HepG2 (cell line): ENCODE results near the gene GSTM2. TPM values are rescaled to one million over a fixed set of nuclear protein-coding genes. Genes with fewer than 3 reads are reported as not detected.

Source experiments
- ATAC-seq: fragments of 200-7000 bp; cut with Tn5 transposase; 3 replicates; pipeline ENCODE4 v1.9.1; 2020; ENCODE audit warnings: mild to moderate bottlenecking, moderate library complexity
- BruUV-seq: library from RNA; stranded (reverse); fragments of 400-500 nt; replicated peaks from 2 replicates; lab custom pipeline; 2021; lab: Mats Ljungman, UMichigan
- CTCF ChIA-PET: fragments of 300-600 bp; formaldehyde crosslinking; extraction: SDS; loops from one replicate; lab custom pipeline; 2021; ENCODE audit warnings: low total read pairs, inconsistent platforms, low intra/inter-chr PET ratio; lab: Yijun Ruan, JAX
- POLR2A ChIA-PET: fragments of 350-600 bp; sonication (Branson Sonifier 250); formaldehyde crosslinking; loops from one replicate; lab custom pipeline; 2020; ENCODE audit warnings: antibody characterized with exemption, inconsistent platforms; lab: Yijun Ruan, JAX
- DNase-seq: peaks from one replicate; pipeline ENCODE4 v3.0.0-alpha.2; 2015; ENCODE audit warnings: low spot score
- FAIRE-seq: peaks from 3 replicates; lab custom pipeline; 2011; peaks lifted over from hg19 to GRCh38; lab: Jason Lieb, UNC
- H2AFZ ChIP-seq: one replicate; pipeline ENCODE4 v1.6.1; 2011; ENCODE audit warnings: low read length, inconsistent platforms
- H3K27ac ChIP-seq: fragments of 300-600 bp; 3 replicates; pipeline ENCODE4 v1.8.0; 2011; ENCODE audit warnings: mixed run types, mild to moderate bottlenecking, mixed read lengths, low read length, inconsistent platforms; ENCODE audit not compliant: insufficient read depth; ENCODE audit errors: extremely low read length
- H3K27me3 ChIP-seq, 2 experiments: fragments of 200-600 bp in 1 of 2; 2 replicates in 1 of 2; 3 replicates in 1 of 2; pipeline versions ENCODE4 v1.6.0 to v1.8.0; 2011; ENCODE audit warnings: low read length in 2 of 2, mild to moderate bottlenecking in 2 of 2, moderate library complexity in 2 of 2, inconsistent platforms in 1 of 2; ENCODE audit not compliant: insufficient read depth in 2 of 2, control insufficient read depth in 1 of 2
- H3K36me3 ChIP-seq, 2 experiments: fragments of 200-600 bp in 1 of 2; replicated peaks in 1 of 2; 2 replicates in 1 of 2; 3 replicates in 1 of 2; pipeline versions ENCODE4 v1.5.1 to v1.8.0; 2011; ENCODE audit warnings: low read length in 2 of 2, inconsistent platforms in 1 of 2; ENCODE audit not compliant: insufficient read depth in 2 of 2, control insufficient read depth in 1 of 2
- H3K4me1 ChIP-seq: 2 replicates; pipeline ENCODE4 v1.5.1; 2012; ENCODE audit warnings: low read length, inconsistent platforms; ENCODE audit not compliant: insufficient read depth
- H3K4me2 ChIP-seq: 2 replicates; pipeline ENCODE4 v1.6.0; 2011; ENCODE audit warnings: low read depth, low read length, inconsistent platforms
- H3K4me3 ChIP-seq, 3 experiments: fragments of 200-600 bp in 1 of 3; sonication (generic), shearing (Covaris generic) in 1 of 3; replicated peaks in 1 of 3; 2 replicates each; pipeline ENCODE4 v1.5.1; 2011 to 2016; ENCODE audit warnings: low read length in 3 of 3, inconsistent platforms in 2 of 3, low read depth in 2 of 3, mild to moderate bottlenecking in 2 of 3, control low read depth in 1 of 3, mixed read lengths in 1 of 3; ENCODE audit not compliant: insufficient read depth in 1 of 3
- H3K79me2 ChIP-seq: one replicate; pipeline ENCODE4 v1.6.1; 2011; ENCODE audit warnings: low read length, inconsistent platforms; ENCODE audit not compliant: insufficient read depth
- H3K9ac ChIP-seq: 2 replicates; pipeline ENCODE4 v1.6.0; 2011; ENCODE audit warnings: mild to moderate bottlenecking, low read depth, low read length, inconsistent platforms; ENCODE audit not compliant: insufficient read depth
- H3K9me3 ChIP-seq: 2 replicates; pipeline ENCODE4 v1.5.1; 2012; ENCODE audit warnings: mild to moderate bottlenecking, low read length
- H4K20me1 ChIP-seq: 2 replicates; pipeline ENCODE4 v1.6.0; 2011; ENCODE audit warnings: inconsistent platforms, mild to moderate bottlenecking, low read length, moderate library complexity; ENCODE audit not compliant: insufficient read depth
- FOXK1 ChIP-seq: sonication (generic); formaldehyde crosslinking; IDR thresholded peaks from 2 replicates; pipeline ENCODE4 v1.4.0; 2020; ENCODE audit warnings: low read depth, missing genetic modification reagents, borderline replicate concordance
- ISX ChIP-seq: sonication (generic); formaldehyde crosslinking; conservative IDR thresholded peaks from 2 replicates; pipeline ENCODE4 v1.5.0; 2020; ENCODE audit warnings: missing genetic modification reagents
- KDM4B ChIP-seq: sonication (generic); formaldehyde crosslinking; IDR thresholded peaks from 2 replicates; pipeline ENCODE4 v1.4.0; 2020; ENCODE audit warnings: missing genetic modification reagents
- NFYC ChIP-seq: IDR thresholded peaks from 2 replicates; pipeline ENCODE4 v1.6.1; 2016; ENCODE audit warnings: missing genetic modification reagents, missing compliant biosample characterization
- RXRB ChIP-seq: IDR thresholded peaks from 2 replicates; pipeline ENCODE4 v1.6.1; 2016; ENCODE audit warnings: borderline replicate concordance, missing genetic modification reagents, missing compliant biosample characterization
- SNAPC5 ChIP-seq: sonication (generic); formaldehyde crosslinking; IDR thresholded peaks from 2 replicates; pipeline ENCODE4 v1.8.1; 2023; ENCODE audit warnings: mild to moderate bottlenecking, missing genetic modification reagents, borderline replicate concordance
- SNRNP70 ChIP-seq: fragments of 200-400 bp; formaldehyde crosslinking; IDR thresholded peaks from 2 replicates; pipeline ENCODE4 v1.6.1; 2017; ENCODE audit warnings: mild to moderate bottlenecking, low read depth, low read length, moderate library complexity
- TCF12 ChIP-seq, 2 experiments: fragments of 450-650 bp in 1 of 2; sonication (generic) in 1 of 2; formaldehyde crosslinking in 1 of 2; IDR thresholded peaks; 2 replicates each; pipeline versions ENCODE4 v1.6.1 to v1.8.0; 2017 to 2022; ENCODE audit warnings: antibody characterized with exemption in 1 of 2, mild to moderate bottlenecking in 1 of 2, missing genetic modification reagents in 1 of 2, moderate library complexity in 1 of 2
- ZNF460 ChIP-seq: sonication (generic); formaldehyde crosslinking; IDR thresholded peaks from 2 replicates; pipeline ENCODE4 v1.5.1; 2020; ENCODE audit warnings: missing genetic modification reagents, mild to moderate bottlenecking, borderline replicate concordance
- ZNF552 ChIP-seq: sonication (generic); formaldehyde crosslinking; IDR thresholded peaks from 2 replicates; pipeline ENCODE4 v1.9.0; 2022; ENCODE audit warnings: missing genetic modification reagents, mild to moderate bottlenecking, borderline replicate concordance
- ZNF576 ChIP-seq: sonication (generic); formaldehyde crosslinking; IDR thresholded peaks from 2 replicates; pipeline ENCODE4 v1.4.0; 2020; ENCODE audit warnings: mild to moderate bottlenecking, missing genetic modification reagents
- ZSCAN9 ChIP-seq: IDR thresholded peaks from 2 replicates; pipeline ENCODE4 v1.6.1; 2016; ENCODE audit warnings: borderline replicate concordance
- WGBS: methylation state at CpG from one replicate; pipeline ENCODE4 v1.1.6; 2017; ENCODE audit warnings: low lambda C conversion rate; 5-methylcytosine and 5-hydroxymethylcytosine counted together
- in situ Hi-C: cut with HindIII; loops from 2 replicates; pipeline ENCODE4 v1.10.0; 2017; ENCODE audit warnings: low pct_unique_long_range_greater_than_20kb; ENCODE audit not compliant: extremely low pct_ligation_motif_present
- intact Hi-C: fragments of 100-400 bp; cut with micrococcal nuclease; formaldehyde crosslinking; loops from one replicate; pipeline ENCODE4 v1.10.0; 2022; ENCODE audit not compliant: unreplicated experiment
- polyA plus RNA-seq, 8 experiments: library from polyadenylated mRNA; depleted of rRNA in 3 of 8; stranded (reverse) in 7 of 8; unstranded in 1 of 8; fragments of >200 nt; fragmentation: Illumina TruSeq in 4 of 8; extraction: Trizol in 4 of 8; gene quantifications; 2 replicates each; pipeline versions ENCODE4 v1.2.1 to v1.2.3, GENCODE V29; 2011 to 2016; ENCODE audit warnings: low read depth in 4 of 8, missing spikeins in 1 of 8, mixed read lengths in 1 of 8; ENCODE audit not compliant: insufficient read depth in 1 of 8
- total RNA-seq, 5 experiments: library from RNA; depleted of rRNA; stranded (reverse); fragments of >200 nt; fragmentation: Illumina TruSeq; extraction: Trizol; gene quantifications; 2 replicates each; pipeline ENCODE4 v1.2.3, GENCODE V29; 2016; ENCODE audit warnings: low read depth in 1 of 5

GSTM2 gene
- total and polyA plus RNA-seq, 2 of the 13 experiments (the other 11 are each of a cell fraction or from before 2014, with no cell fraction given) = 7.0 to 15.0 TPM

- H3K4me1 ChIP-seq = peaks cover 15% of the 10 kb centered on the region
- WGBS = 100% methylated on average over 4 of the region's 14 CpGs
- no peak for DNase-seq
- TF ChIP-seq ISX (CRISPR knock-in tag) (no peak), TCF12 (IDR thresholded peaks at IDR 0.05) (no peak), TCF12 (CRISPR knock-in tag; IDR thresholded peaks at IDR 0.05) (no peak)
- no peak overlapping the region for H3K9ac ChIP-seq
- no peaks in the 10 kb centered on the region for H3K27me3 ChIP-seq
- H3K36me3 ChIP-seq = peaks cover 42 to 55% of the 10 kb centered on the region in 2 experiments
- H4K20me1 ChIP-seq = 0 out of 2 replicates have a peak, but pooled peaks cover under 1% of the 10 kb centered on the region
- CTCF ChIA-PET = interaction anchor here (2.9 kb wide), 1 partner anchor 85 kb away, joined by 23 read pairs; no protein-coding TSS in a partner anchor
- H3K4me2 ChIP-seq = no peak overlapping the region
- H3K79me2 ChIP-seq = no peaks in the 10 kb centered on the region
- no peak for FAIRE-seq
- H3K27ac ChIP-seq = no peak overlapping the region
- ATAC-seq = no peak
- no peak overlapping the region for H2AFZ ChIP-seq
- BruUV-seq = no TSS peak
- H3K9me3 ChIP-seq = no peaks in the 10 kb centered on the region
- POLR2A ChIA-PET = interaction anchor here (0.6 to 2.7 kb wide), 5 partner anchors 11 to 87 kb away, joined by 4 to 11 read pairs (median 5); partner anchors contain the start of genes AMPD2, GNAI3 and GNAT2
- no peak overlapping the region for H3K4me3 ChIP-seq
- in situ Hi-C loops (no loop called here), intact Hi-C loops (no loop called here)
Measured at GRCh38 chr1:109630898-109631512, 36.9 kb upstream of the GSTM2 start.

GRCh38 chr1:109631513-109632505, 36.0 kb upstream of the GSTM2 start:
- Histone ChIP-seq H4K20me1 (no peaks in the 10 kb centered on the region), H3K4me2 (no peak overlapping the region), H3K27ac (no peak overlapping the region), H3K4me3 (no peak overlapping the region), H2AFZ (no peak overlapping the region), H3K27me3 (no peaks in the 10 kb centered on the region), H3K9me3 (no peaks in the 10 kb centered on the region), H3K4me1 (peaks cover 23% of the 10 kb centered on the region), H3K9ac (no peak overlapping the region), H3K79me2 (no peaks in the 10 kb centered on the region), H3K36me3 (peaks cover 36 to 47% of the 10 kb centered on the region in 2 experiments)
- 92% methylated on average over 11 of the region's 16 CpGs for WGBS
- FAIRE-seq (no peak), ATAC-seq (no peak), DNase-seq (no peak)
- intact Hi-C loops (no loop called here), in situ Hi-C loops (no loop called here)
- CTCF ChIA-PET = no interaction called here
- POLR2A ChIA-PET = interaction anchor here (1.3 to 2.7 kb wide), 2 partner anchors 12 to 86 kb away, joined by 5 to 11 read pairs; partner anchors contain the start of genes AMPD2 and GNAT2
- no TSS peak for BruUV-seq
- TF ChIP-seq KDM4B (CRISPR knock-in tag) (no peak), ZSCAN9 (CRISPR knock-in tag) (no peak), NFYC (CRISPR knock-in tag) (no peak), RXRB (CRISPR knock-in tag) (no peak), FOXK1 (no peak), SNRNP70 (no peak), ZNF552 (CRISPR knock-in tag) (no peak), SNAPC5 (CRISPR knock-in tag) (no peak), ZNF576 (CRISPR knock-in tag) (no peak), ZNF460 (CRISPR knock-in tag) (no peak)
